Activated CD8-positive, alpha-beta memory T cell treated with anti-CD3 and anti-CD28 coated beads for 1 hour (primary cell): ENCODE results near the gene INKA2.
"Not testable (repeated sequence)": the region's sequence is repeated elsewhere in the genome, so short reads cannot be mapped to it uniquely, and the experiment has no call there.

Experiments
- DNase-seq, 2 donors: peaks; one replicate each; pipeline ENCODE4 v3.0.0-alpha.2; 2020; ENCODE audit warnings: low read depth in 1 of 2; ENCODE audit errors: extremely low read depth in 1 of 2

The INKA2 gene

GRCh38 chr1:111751906-111752575, 12.8 kb upstream of the INKA2 start:
- no peak for DNase-seq

- DNase-seq, result no peak
These were observed 11.7 kb upstream of the INKA2 start for GRCh38 chr1:111750856-111751255.

- DNase-seq, result no peak
These were observed 10.4 kb upstream of the INKA2 start for GRCh38 chr1:111749628-111750027.

- no peak for DNase-seq
These were observed 8.8 kb upstream of the INKA2 start for GRCh38 chr1:111747947-111748346.

DNA sequence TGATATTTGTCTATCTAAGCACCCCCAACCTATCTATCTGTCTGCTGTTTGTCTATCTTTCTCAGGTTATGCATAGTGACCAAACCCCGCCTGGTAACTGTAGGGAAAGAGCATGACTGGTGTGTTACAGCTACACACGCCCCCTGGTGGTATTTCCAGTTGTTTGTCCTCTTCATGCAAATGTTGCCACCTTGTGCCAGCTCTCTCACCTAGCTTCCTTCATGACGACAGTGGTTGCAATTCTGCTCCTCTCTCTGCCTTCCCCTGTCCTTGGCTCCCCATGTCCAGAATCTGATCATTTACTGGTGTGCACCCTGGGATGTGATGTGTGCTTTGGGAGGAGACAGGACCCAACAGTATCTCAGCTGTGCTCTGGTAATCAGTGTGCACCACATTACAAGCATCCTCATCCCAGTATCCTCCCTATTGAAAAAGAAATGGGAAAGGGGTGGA, 8.1 kb upstream of the INKA2 start:
- DNase-seq, result peak in 1 of 2 donors; percentile 23

GRCh38 chr1:111746614-111746999, 7.4 kb upstream of the INKA2 start:
- no peak for DNase-seq

- no peak for DNase-seq
These were observed 6.7 kb upstream of the INKA2 start for GRCh38 chr1:111745675-111746613.

DNA sequence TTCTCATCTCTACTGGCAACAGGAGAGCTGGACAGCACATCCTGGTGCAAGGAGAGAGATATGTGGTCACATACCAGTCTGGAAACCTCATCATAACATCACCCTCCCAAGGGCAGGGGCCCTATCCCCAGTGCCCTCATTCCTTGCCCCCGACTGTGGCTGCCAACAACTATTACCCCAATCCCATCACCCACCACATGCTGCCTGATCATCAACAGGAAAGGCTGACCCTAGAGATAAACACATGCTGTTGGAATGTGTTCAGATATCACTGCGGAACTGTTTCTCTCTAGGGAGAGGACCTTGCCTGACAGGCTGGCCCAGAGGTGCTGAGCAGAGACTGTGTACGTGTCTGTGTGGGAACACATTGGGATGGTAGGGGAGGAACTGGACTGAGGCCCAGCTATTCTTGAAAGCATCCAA, 4.5 kb upstream of the INKA2 start:
- no peak for DNase-seq

DNA sequence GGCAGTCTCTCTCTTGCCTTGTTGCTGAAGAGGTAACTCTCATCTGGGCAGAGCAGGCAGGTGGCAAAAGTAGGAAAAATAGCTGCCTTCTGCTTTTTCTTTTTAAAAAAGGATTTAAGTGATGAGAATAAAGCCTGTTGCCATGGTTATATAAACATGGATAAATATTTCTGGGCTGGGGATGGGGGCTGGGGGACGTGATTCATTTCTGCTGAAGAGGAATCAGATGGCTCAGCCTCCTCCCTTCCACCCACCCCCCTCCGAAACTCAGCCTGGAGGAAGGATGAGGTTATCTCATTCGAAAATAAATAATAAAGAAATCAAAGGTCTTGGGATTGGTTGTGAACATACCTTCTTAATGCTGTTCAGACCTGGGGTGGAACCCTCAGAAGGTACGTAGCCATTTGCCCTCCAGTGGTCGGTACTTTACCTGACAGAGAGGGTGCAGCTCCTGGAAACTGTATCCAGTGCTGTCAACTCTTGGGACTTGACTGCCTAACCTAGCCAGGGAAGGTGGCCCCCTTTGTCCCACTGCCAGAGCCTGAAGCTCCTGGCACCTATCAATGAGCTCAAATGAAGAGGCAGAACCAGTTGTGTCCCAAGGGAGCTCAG, 3.8 kb upstream of the INKA2 start:
- DNase-seq, result no peak

GRCh38 chr1:111742292-111742691, 3.1 kb upstream of the INKA2 start:
- not testable (repeated sequence) for DNase-seq

DNA sequence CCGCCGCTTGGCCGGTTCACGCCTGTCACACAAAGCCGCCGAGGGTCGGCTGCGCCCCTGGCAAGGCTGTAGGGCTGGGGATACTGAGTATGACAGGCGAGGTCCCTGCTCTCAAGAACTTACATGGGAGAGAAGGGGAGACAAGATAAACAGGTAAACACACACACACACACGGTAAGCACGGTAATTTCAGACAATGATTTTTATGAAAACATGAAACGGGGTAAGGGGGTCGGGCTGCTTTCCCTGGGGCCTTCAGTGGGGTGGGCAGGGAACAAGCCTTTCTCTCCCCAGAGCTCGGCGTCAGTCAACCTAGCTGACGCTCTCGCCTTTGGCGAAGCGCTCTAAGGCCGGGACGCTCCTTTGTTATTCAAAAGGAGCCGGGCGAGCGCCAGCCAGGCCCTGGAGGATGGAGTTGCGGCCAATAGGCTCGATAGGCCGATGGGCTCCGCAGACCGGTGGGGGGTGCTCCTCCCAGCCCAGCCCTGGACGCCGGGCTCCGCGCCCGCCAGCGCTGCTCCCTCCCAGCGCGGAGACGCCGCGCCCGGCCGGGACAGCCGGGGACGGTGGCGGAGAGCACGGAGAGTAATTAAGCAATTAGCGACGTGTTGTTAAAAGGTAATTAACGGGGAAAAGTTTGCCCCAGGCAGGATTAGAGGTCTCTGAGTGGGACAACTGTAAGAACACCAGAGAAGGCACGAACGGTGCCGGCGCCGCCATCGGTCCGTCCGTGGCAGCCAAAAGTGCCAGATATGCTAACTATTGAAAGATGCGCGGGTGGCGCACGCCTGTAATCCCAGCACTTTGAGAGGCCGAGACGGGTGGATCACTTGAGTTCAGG, 950 bp upstream of the INKA2 start:
- peak in 1 of 2 donors; percentile 3 for DNase-seq

GRCh38 chr1:111738436-111739193, 580 bp downstream of the INKA2 start:
- peak in 1 of 2 donors; percentile 19 for DNase-seq

GRCh38 chr1:111738133-111738435, 1.1 kb downstream of the INKA2 start:
- no peak for DNase-seq

DNA sequence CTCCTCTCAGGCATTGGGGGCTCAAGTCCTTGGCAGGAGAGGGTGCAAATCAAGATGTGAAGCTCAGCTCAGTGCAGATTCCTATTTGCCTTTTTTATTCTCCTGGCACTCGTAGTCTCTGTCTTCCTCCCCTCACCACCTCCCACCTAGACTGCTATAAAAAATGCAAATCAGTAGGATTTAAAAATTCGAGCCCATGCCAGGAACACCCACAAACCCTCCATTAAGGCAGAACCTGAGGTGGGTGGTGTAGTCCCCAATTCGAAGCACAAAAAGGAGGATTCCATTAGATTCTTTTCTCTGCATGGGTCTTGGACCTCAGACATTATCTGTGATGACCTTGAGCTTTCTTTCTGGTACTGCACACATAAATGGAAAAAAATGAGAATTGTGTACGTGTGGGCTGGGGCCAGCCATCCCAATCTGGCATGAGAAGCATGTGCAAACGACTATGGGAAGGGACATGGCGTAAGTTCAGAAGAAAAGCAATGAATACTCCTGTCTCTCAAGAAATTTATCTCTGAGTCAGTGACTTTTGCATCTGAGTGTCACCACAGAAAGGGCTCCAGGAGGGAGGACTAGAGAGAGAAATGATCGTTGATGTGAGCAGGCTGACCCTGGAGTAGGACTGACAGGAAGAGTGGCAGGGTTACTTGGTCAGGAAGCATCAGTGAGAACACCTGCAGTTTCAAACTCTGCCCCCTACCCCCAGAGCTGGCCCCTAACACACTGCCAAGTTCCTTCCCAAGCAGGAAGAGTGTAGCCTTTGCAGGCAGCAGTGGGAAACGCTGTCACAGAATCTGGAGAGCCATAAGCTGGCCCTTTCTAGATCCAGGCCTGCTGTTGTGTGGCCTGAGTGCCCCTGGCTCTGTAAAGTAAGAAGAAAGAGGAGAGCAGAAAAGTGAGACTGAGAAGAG, 1.7 kb downstream of the INKA2 start:
- DNase-seq, result no peak

GRCh38 chr1:111736548-111737215, 2.5 kb downstream of the INKA2 start:
- no peak for DNase-seq

DNA sequence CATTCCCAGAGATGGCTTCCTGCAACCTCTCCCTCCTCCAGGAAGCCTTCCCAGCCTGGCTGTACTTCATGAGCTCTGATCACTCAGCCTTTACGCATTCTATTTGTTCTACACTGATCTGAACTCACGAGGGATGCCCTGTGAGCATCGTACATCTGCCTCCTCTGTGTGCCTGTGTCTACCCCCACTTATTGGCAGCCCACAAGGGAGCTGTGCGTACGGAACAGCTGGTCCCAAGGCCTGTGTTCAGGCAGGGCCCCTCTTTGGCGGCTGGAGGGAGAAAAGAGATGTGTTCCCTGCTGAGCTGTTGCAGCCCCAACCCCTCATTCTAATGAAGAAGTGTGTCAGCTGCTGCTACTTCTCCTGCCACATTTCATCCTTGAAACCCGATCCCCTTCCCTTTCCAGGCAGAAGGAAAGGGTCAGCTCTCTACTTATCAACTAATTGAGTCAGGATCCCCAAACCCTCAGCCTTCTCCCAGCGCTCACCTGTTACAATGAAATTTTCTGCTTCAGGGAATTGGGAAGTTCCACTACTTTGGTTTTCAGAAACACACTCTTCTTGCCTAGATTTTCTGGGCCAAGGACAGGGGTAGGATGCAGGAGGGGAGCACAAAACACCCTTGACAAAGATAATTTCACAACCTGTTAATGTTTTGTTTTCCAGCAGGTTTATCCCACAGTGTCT, 3.2 kb downstream of the INKA2 start:
- no peak for DNase-seq

- no peak for DNase-seq
These were observed 3.9 kb downstream of the INKA2 start for GRCh38 chr1:111735321-111735720.

DNA sequence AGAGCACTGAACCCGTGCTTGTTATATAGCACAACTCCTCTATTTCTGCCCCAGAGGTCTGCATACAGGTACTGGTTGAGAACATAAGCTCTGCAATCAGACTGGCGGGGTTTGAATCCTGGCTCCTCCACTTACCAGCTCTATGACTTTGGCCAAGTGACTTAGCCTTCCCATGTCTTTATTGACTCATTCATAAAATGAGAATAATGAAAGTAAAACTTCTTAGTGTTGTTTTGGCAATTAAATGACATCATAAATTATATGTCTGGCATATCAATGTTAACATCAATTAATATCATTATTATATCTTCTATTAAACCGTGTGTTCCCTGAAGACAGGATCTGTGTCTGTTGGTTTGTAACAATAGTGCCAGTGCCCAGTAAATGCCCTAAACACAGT, 4.3 kb downstream of the INKA2 start:
- no peak for DNase-seq
